Endothelial cell (in vitro differentiated cells): Measurements from ENCODE around the gene HMOX2. TPM values are rescaled to one million over a fixed set of nuclear protein-coding genes. Genes with fewer than 3 reads are reported as not detected.

Experiments
- DNase-seq: peaks from one replicate; pipeline ENCODE4 v3.0.0; 2021; ENCODE audit warnings: low spot score
- H3K27ac Mint-ChIP-seq: one replicate; pipeline ENCODE4 v1.8.0; 2021; ENCODE audit warnings: mixed read lengths, inconsistent platforms; ENCODE audit not compliant: unreplicated experiment
- H3K27me3 Mint-ChIP-seq: one replicate; pipeline ENCODE4 v1.8.0; 2021; ENCODE audit warnings: mild to moderate bottlenecking, moderate library complexity, mixed read lengths, inconsistent platforms; ENCODE audit not compliant: unreplicated experiment
- H3K36me3 Mint-ChIP-seq: one replicate; pipeline ENCODE4 v1.8.0; 2021; ENCODE audit warnings: mild to moderate bottlenecking, low read depth, mixed read lengths, inconsistent platforms; ENCODE audit not compliant: unreplicated experiment
- H3K4me1 Mint-ChIP-seq: one replicate; pipeline ENCODE4 v1.8.0; 2021; ENCODE audit warnings: mild to moderate bottlenecking, mixed read lengths, inconsistent platforms; ENCODE audit not compliant: unreplicated experiment
- H3K4me3 Mint-ChIP-seq: one replicate; pipeline ENCODE4 v1.8.0; 2021; ENCODE audit warnings: mild to moderate bottlenecking, mixed read lengths, inconsistent platforms; ENCODE audit not compliant: unreplicated experiment
- H3K9me3 Mint-ChIP-seq: one replicate; pipeline ENCODE4 v1.8.0; 2021; ENCODE audit warnings: mixed read lengths, inconsistent platforms; ENCODE audit not compliant: unreplicated experiment
- CTCF ChIP-seq: fragments of 200-600 bp; sonication (generic); IDR thresholded peaks from one replicate; pipeline ENCODE4 v1.5.0; 2021; ENCODE audit warnings: antibody characterized with exemption; ENCODE audit not compliant: unreplicated experiment
- total RNA-seq: library from RNA; stranded (reverse); fragmentation: NEBNext Ultra II Directional; extraction: Animal tissue kit (Norgen Biotek cat#: 25700); gene quantifications from one replicate; pipeline ENCODE4 v1.2.1, GENCODE V29; 2021; ENCODE audit not compliant: unreplicated experiment

Gene HMOX2
- total RNA-seq, 1 donor from 2014 or later, result 225 TPM

DNA sequence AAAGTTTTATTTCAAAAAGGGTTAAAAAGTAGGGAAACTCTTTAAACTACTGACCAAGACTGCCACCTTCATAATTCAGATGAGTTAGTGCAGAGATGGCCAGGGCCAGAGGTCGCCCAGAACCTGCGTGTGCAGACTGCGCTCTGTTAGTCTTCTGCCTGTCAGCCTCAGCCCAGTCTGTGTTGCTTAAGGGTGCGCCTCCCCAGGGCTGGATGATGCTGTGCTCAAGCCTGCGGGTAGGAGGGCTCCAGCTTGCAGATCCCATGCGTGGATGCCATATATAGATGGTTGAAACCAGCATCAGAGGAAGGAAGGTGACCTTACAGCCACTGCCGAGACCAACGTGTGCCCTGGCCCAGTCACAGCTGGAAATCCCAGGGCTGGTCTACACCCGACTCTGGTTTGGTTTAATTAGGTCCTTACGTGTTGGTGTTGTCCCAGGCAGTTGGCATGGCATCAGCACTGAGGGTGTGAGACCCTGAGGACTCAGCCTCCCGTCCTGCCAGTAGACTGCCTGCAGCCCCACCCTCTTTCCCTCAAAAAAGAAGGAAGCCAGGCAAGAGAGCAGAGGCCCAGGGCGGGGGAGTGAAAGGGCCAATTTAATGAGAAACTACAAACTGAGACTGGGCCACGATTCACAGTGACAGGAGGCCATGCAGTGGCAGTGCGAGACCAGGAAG is 34.7 kb downstream of the HMOX2 start:
- Mint-ChIP-seq H3K9me3 (no peaks in the 10 kb centered on the region), H3K4me1 (peaks cover 18% of the 10 kb centered on the region), H3K4me3 (peak overlapping the region; percentile 70), H3K27me3 (peaks cover 11% of the 10 kb centered on the region), H3K36me3 (peaks cover 43% of the 10 kb centered on the region), H3K27ac (peak overlapping the region; percentile 52)
- TF ChIP-seq CTCF, result no peak
- no peak for DNase-seq

DNA sequence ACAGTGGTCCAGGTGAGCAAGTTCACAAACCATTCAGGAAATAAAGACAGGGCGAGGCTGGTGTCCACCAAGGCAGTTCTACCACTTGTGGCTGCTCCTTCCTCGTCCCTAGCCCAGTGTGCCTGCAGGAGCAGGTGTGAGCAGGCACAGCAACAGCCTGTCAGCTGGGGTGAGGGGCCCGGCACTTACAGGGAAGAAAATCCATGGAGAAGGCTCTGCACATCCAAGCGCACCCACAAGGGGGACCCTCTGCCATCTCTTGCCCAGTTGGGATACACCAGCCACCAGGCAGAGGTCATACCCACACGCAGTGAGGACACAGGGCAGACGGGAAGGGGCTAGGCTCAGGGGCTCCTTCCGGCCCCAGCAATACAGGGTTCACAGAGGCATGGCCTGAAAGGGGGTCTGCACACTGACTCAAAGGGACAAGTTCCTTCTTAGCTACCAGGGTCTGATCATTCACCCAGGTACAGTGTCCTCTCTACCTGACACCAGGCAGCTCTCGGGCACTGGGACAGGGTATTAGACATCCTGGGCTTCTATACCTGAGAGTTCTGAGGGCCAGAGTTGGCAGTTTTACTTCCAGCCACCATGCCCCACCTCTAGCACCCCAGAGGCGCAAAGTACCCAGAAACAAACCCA is 35.4 kb downstream of the HMOX2 start:
- peak; percentile 67 for DNase-seq
- H3K27ac Mint-ChIP-seq, result peak overlapping the region; percentile 52
- peaks cover 39% of the 10 kb centered on the region for H3K36me3 Mint-ChIP-seq
- no peaks in the 10 kb centered on the region for H3K9me3 Mint-ChIP-seq
- peak; percentile 64 for TF ChIP-seq CTCF
- H3K4me3 Mint-ChIP-seq, result peak overlapping the region; percentile 79
- peaks cover 21% of the 10 kb centered on the region for H3K4me1 Mint-ChIP-seq
- H3K27me3 Mint-ChIP-seq, result peaks cover 11% of the 10 kb centered on the region

- no peak for DNase-seq
Observed at GRCh38 chr16:4512473-4512872, 36.3 kb downstream of the HMOX2 start.

DNA sequence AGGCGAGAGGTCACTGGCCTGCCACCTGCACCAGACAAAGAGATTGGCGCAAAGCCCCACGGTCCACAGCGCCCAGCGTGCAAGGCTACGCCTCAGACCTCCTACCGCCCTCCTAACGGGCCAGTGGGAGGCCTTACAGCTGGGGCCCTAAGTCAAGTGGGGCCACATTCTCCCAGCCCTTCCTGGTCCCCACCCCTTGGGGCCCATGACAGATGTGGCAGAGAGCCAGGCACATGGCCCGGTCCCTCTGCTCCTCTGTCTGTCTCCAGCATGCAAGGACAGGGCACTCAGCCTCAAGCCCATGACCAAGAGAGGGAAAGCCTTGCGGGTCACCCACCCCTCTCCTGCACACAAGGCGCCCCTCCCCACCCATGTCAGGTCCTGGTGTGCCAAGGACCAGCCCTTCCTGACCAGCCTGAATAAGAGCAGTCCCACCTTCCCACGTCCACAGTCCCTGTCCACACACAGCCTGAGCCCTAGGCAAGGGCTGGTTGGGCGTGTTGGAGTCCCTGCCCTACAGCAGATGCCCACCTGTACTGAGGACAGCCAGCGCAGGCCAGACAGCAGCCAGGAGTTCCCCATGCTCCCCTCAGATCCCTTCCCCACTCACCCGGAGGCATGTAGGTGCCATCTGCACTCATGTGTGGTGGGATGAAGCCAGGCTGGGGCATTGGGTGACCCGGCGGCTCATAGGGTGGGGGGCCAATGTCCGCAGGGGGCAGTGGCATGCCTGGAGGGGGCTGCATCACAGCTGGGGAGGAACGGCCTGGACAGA is 37.1 kb downstream of the HMOX2 start:
- TF ChIP-seq CTCF, result no peak
- H3K27ac Mint-ChIP-seq, result peak overlapping the region; percentile 52
- no peak for DNase-seq
- H3K4me3 Mint-ChIP-seq, result peak overlapping the region; percentile 39
- peaks cover 12% of the 10 kb centered on the region for H3K27me3 Mint-ChIP-seq
- peaks cover 21% of the 10 kb centered on the region for H3K4me1 Mint-ChIP-seq
- H3K36me3 Mint-ChIP-seq, result peaks cover 29% of the 10 kb centered on the region
- H3K9me3 Mint-ChIP-seq, result no peaks in the 10 kb centered on the region

More at GRCh38 chr16:4512473-4512872, 36.3 kb downstream of the HMOX2 start:
- Mint-ChIP-seq H3K27ac (peak overlapping the region; percentile 82), H3K4me3 (peak overlapping the region; percentile 79), H3K27me3 (peaks cover 11% of the 10 kb centered on the region), H3K4me1 (peaks cover 21% of the 10 kb centered on the region), H3K36me3 (peaks cover 37% of the 10 kb centered on the region), H3K9me3 (no peaks in the 10 kb centered on the region)
- TF ChIP-seq CTCF, result no peak
